ENCODE data around the gene EID1.
A peak's percentile ranks its signal among the peaks of the same experiment; 100 is the strongest.
"Not testable (repeated sequence)": the region's sequence is repeated elsewhere in the genome, so short reads cannot be mapped to it uniquely, and the experiment has no call there.

The EID1 gene

GRCh38 chr15:48877630-48878595, at the start of gene EID1:
EID1 (plus strand) TSS chr15:48878134; CDS start chr15:48878177, 43 bp downstream.
- Mint-ChIP-seq H3K36me3 (peaks cover 30% of the 10 kb centered on the region), H3K9me3 (no peaks in the 10 kb centered on the region), H3K4me1 (peaks cover 41% of the 10 kb centered on the region), H3K4me3 (peak within 1 kb of the TSS; percentile 95), H3K27ac (peak within 1 kb of the TSS; percentile 97)
- ATAC-seq = peak; percentile 92
- peak; percentile 85 to 97 for DNase-seq (ENCODE audit: low spot score in 2 of 2)

GRCh38 chr15:48828471-48828870, 49.5 kb upstream of the EID1 start:
- no peaks in the 10 kb centered on the region for H3K36me3 Mint-ChIP-seq
- H3K4me1 Mint-ChIP-seq = no peaks in the 10 kb centered on the region
- DNase-seq (ENCODE audit: low spot score in 2 of 2) (no peak), ATAC-seq (no peak)
- H3K9me3 Mint-ChIP-seq = peaks cover 7% of the 10 kb centered on the region
- H3K27ac Mint-ChIP-seq = no peak overlapping the region
- H3K4me3 Mint-ChIP-seq = no peak overlapping the region

GRCh38 chr15:48828906-48829305, 49.0 kb upstream of the EID1 start:
- Mint-ChIP-seq H3K36me3 (no peaks in the 10 kb centered on the region), H3K4me3 (no peak overlapping the region), H3K27ac (no peak overlapping the region), H3K4me1 (no peaks in the 10 kb centered on the region), H3K9me3 (peaks cover 7% of the 10 kb centered on the region)
- DNase-seq (ENCODE audit: low spot score in 2 of 2) (no peak), ATAC-seq (no peak)

- H3K27ac Mint-ChIP-seq = no peak overlapping the region
- peaks cover 7% of the 10 kb centered on the region for H3K9me3 Mint-ChIP-seq
- no peaks in the 10 kb centered on the region for H3K36me3 Mint-ChIP-seq
- no peaks in the 10 kb centered on the region for H3K4me1 Mint-ChIP-seq
- H3K4me3 Mint-ChIP-seq = no peak overlapping the region
- ATAC-seq (no peak), DNase-seq (ENCODE audit: low spot score in 2 of 2) (no peak)
Measured at GRCh38 chr15:48832648-48833047, 45.3 kb upstream of the EID1 start.

- H3K27ac Mint-ChIP-seq = no peak overlapping the region
- DNase-seq (ENCODE audit: low spot score in 2 of 2) (no peak), ATAC-seq (no peak)
- H3K4me1 Mint-ChIP-seq = no peaks in the 10 kb centered on the region
- H3K4me3 Mint-ChIP-seq = no peak overlapping the region
- H3K36me3 Mint-ChIP-seq = no peaks in the 10 kb centered on the region
- peaks cover 7% of the 10 kb centered on the region for H3K9me3 Mint-ChIP-seq
Measured at GRCh38 chr15:48833526-48834239, 44.3 kb upstream of the EID1 start.

- no peaks in the 10 kb centered on the region for H3K36me3 Mint-ChIP-seq
- no peak for ATAC-seq
- H3K9me3 Mint-ChIP-seq = peaks cover 7% of the 10 kb centered on the region
- no peaks in the 10 kb centered on the region for H3K4me1 Mint-ChIP-seq
- H3K27ac Mint-ChIP-seq = no peak overlapping the region
- H3K4me3 Mint-ChIP-seq = no peak overlapping the region
- DNase-seq (ENCODE audit: low spot score in 2 of 2) = no peak
Measured at GRCh38 chr15:48834756-48835155, 43.2 kb upstream of the EID1 start.

GRCh38 chr15:48842501-48842900, 35.4 kb upstream of the EID1 start:
- H3K4me1 Mint-ChIP-seq = no peaks in the 10 kb centered on the region
- DNase-seq (ENCODE audit: low spot score in 2 of 2) = no peak
- no peak overlapping the region for H3K4me3 Mint-ChIP-seq
- no peak overlapping the region for H3K27ac Mint-ChIP-seq
- H3K9me3 Mint-ChIP-seq = no peaks in the 10 kb centered on the region
- no peaks in the 10 kb centered on the region for H3K36me3 Mint-ChIP-seq
- no peak for ATAC-seq

- DNase-seq (ENCODE audit: low spot score in 2 of 2) (no peak), ATAC-seq (peak; percentile 94)
- Mint-ChIP-seq H3K4me1 (no peaks in the 10 kb centered on the region), H3K27ac (no peak overlapping the region), H3K36me3 (peaks cover 5% of the 10 kb centered on the region), H3K9me3 (no peaks in the 10 kb centered on the region), H3K4me3 (no peak overlapping the region)
Measured at GRCh38 chr15:48845123-48845522, 32.8 kb upstream of the EID1 start.

- no peaks in the 10 kb centered on the region for H3K9me3 Mint-ChIP-seq
- no peaks in the 10 kb centered on the region for H3K4me1 Mint-ChIP-seq
- DNase-seq (ENCODE audit: low spot score in 2 of 2) (no peak), ATAC-seq (no peak)
- no peak overlapping the region for H3K27ac Mint-ChIP-seq
- peaks cover 5% of the 10 kb centered on the region for H3K36me3 Mint-ChIP-seq
- H3K4me3 Mint-ChIP-seq = no peak overlapping the region
Measured at GRCh38 chr15:48850648-48851047, 27.3 kb upstream of the EID1 start.

- Mint-ChIP-seq H3K27ac (no peak overlapping the region), H3K9me3 (no peaks in the 10 kb centered on the region), H3K36me3 (peaks cover 5% of the 10 kb centered on the region), H3K4me1 (no peaks in the 10 kb centered on the region), H3K4me3 (no peak overlapping the region)
- no peak for ATAC-seq
- DNase-seq (ENCODE audit: low spot score in 2 of 2) = no peak
Measured at GRCh38 chr15:48851956-48852355, 26.0 kb upstream of the EID1 start.

GRCh38 chr15:48854434-48854833, 23.5 kb upstream of the EID1 start:
- H3K4me1 Mint-ChIP-seq; DNase-seq (ENCODE audit: low spot score in 2 of 2); H3K4me3 Mint-ChIP-seq; H3K9me3 Mint-ChIP-seq; H3K36me3 Mint-ChIP-seq; H3K27ac Mint-ChIP-seq; ATAC-seq: not testable (repeated sequence)

- Mint-ChIP-seq H3K4me3 (no peak overlapping the region), H3K36me3 (no peaks in the 10 kb centered on the region), H3K27ac (no peak overlapping the region), H3K4me1 (peaks cover 9% of the 10 kb centered on the region), H3K9me3 (no peaks in the 10 kb centered on the region)
- ATAC-seq = no peak
- DNase-seq (ENCODE audit: low spot score in 2 of 2) = no peak
Measured at GRCh38 chr15:48855501-48856440, 22.2 kb upstream of the EID1 start.

GRCh38 chr15:48856942-48857341, 21.0 kb upstream of the EID1 start:
- H3K4me3 Mint-ChIP-seq = no peak overlapping the region
- no peak for ATAC-seq
- DNase-seq (ENCODE audit: low spot score in 2 of 2) = no peak
- H3K27ac Mint-ChIP-seq = no peak overlapping the region
- H3K4me1 Mint-ChIP-seq = peaks cover 9% of the 10 kb centered on the region
- H3K9me3 Mint-ChIP-seq = no peaks in the 10 kb centered on the region
- H3K36me3 Mint-ChIP-seq = no peaks in the 10 kb centered on the region

GRCh38 chr15:48858401-48858800, 19.5 kb upstream of the EID1 start:
- Mint-ChIP-seq H3K9me3 (no peaks in the 10 kb centered on the region), H3K27ac (no peak overlapping the region), H3K36me3 (no peaks in the 10 kb centered on the region), H3K4me1 (peaks cover 16% of the 10 kb centered on the region), H3K4me3 (no peak overlapping the region)
- DNase-seq (ENCODE audit: low spot score in 2 of 2) (no peak), ATAC-seq (peak; percentile 74)

- ATAC-seq (no peak), DNase-seq (ENCODE audit: low spot score in 2 of 2) (no peak)
- Mint-ChIP-seq H3K36me3 (no peaks in the 10 kb centered on the region), H3K27ac (no peak overlapping the region), H3K4me1 (peaks cover 16% of the 10 kb centered on the region), H3K4me3 (no peak overlapping the region), H3K9me3 (no peaks in the 10 kb centered on the region)
Measured at GRCh38 chr15:48859426-48859825, 18.5 kb upstream of the EID1 start.

All from stimulated activated effector memory CD8-positive, alpha-beta T cell treated with anti-CD3 and anti-CD28 coated beads, Interleukin-12 subunit alpha, Interleukin-12 subunit beta, amount 100 ng/mL, for 72 hours (primary cell).